Chondrocyte (in vitro differentiated cells): ENCODE data around the gene DHCR7. TPM values are rescaled to one million over a fixed set of nuclear protein-coding genes. Genes with fewer than 3 reads are reported as not detected.

Experiments used
- DNase-seq: peaks from one replicate; pipeline ENCODE4 v3.0.0; 2021; ENCODE audit warnings: mixed read lengths, low spot score
- H3K27ac Mint-ChIP-seq: one replicate; pipeline ENCODE4 v1.8.0; 2021; ENCODE audit warnings: mild to moderate bottlenecking, moderate library complexity, mixed read lengths; ENCODE audit not compliant: unreplicated experiment
- H3K27me3 Mint-ChIP-seq: 2 replicates; pipeline ENCODE4 v1.8.0; 2021; ENCODE audit warnings: low read depth, mixed read lengths
- H3K36me3 Mint-ChIP-seq: 2 replicates; pipeline ENCODE4 v1.8.0; 2021; ENCODE audit warnings: low read depth, mixed read lengths
- H3K4me1 Mint-ChIP-seq: 2 replicates; pipeline ENCODE4 v1.8.0; 2021; ENCODE audit warnings: low read depth, mild to moderate bottlenecking, mixed read lengths
- H3K4me3 Mint-ChIP-seq: one replicate; pipeline ENCODE4 v1.8.0; 2021; ENCODE audit warnings: mild to moderate bottlenecking, moderate library complexity, mixed read lengths; ENCODE audit not compliant: unreplicated experiment
- H3K9me3 Mint-ChIP-seq: 2 replicates; pipeline ENCODE4 v1.8.0; 2021; ENCODE audit warnings: low read depth, mixed read lengths
- total RNA-seq: library from RNA; stranded (reverse); gene quantifications from 3 replicates; pipeline ENCODE4 v1.2.1, GENCODE V29; 2021
- TF ChIP-seq, protein P1 (sequence below): fragments of 200-600 bp; sonication (generic); IDR thresholded peaks from 2 replicates; pipeline ENCODE4 v1.5.0; 2021; ENCODE audit warnings: antibody characterized with exemption, mild to moderate bottlenecking, moderate library complexity

DHCR7 gene
- total RNA-seq, 1 donor from 2014 or later, result 57.5 TPM

DNA sequence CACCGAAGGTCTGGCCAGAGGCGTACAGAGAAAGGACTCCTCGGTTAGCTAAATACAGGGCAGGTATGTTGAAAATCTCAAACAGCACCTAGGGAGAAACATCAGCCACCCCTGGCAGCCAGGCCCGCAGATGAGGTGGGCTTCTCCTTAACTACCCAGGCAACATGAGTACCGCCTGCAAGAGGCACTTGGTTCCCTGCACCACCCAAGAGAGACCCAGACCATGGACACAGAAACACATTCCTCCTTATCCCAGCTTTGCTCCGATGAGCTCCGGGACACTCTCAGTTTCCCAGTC, 53.0 kb downstream of the DHCR7 start:
- Mint-ChIP-seq H3K27ac (no peak overlapping the region), H3K36me3 (no peaks in the 10 kb centered on the region), H3K4me3 (no peak overlapping the region), H3K4me1 (no peaks in the 10 kb centered on the region), H3K27me3 (peaks cover 44% of the 10 kb centered on the region), H3K9me3 (no peaks in the 10 kb centered on the region)
- no peak for DNase-seq
- TF ChIP-seq, protein P1, sequence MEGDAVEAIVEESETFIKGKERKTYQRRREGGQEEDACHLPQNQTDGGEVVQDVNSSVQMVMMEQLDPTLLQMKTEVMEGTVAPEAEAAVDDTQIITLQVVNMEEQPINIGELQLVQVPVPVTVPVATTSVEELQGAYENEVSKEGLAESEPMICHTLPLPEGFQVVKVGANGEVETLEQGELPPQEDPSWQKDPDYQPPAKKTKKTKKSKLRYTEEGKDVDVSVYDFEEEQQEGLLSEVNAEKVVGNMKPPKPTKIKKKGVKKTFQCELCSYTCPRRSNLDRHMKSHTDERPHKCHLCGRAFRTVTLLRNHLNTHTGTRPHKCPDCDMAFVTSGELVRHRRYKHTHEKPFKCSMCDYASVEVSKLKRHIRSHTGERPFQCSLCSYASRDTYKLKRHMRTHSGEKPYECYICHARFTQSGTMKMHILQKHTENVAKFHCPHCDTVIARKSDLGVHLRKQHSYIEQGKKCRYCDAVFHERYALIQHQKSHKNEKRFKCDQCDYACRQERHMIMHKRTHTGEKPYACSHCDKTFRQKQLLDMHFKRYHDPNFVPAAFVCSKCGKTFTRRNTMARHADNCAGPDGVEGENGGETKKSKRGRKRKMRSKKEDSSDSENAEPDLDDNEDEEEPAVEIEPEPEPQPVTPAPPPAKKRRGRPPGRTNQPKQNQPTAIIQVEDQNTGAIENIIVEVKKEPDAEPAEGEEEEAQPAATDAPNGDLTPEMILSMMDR, result no peak

DNA sequence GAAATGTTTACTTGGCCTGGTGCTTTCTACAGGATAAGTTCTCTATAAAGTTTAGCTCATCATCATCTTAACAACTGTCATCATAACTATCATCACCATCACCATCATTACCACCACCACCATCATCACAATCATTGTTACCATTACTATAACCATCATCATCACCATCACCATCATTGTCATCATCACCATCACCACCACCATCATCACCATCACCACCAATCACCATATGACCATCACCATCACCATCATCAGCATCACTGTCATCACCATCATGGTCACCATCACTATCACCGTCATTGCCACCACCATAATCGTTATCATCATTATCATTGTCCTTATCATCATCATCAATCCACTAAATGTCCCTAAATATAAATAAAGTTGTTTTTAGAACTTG, 54.9 kb downstream of the DHCR7 start:
- H3K4me1 Mint-ChIP-seq, result no peaks in the 10 kb centered on the region
- H3K27me3 Mint-ChIP-seq, result peaks cover 59% of the 10 kb centered on the region
- H3K4me3 Mint-ChIP-seq, result no peak overlapping the region
- H3K27ac Mint-ChIP-seq, result no peak overlapping the region
- TF ChIP-seq, protein P1, result no peak
- no peak for DNase-seq
- H3K36me3 Mint-ChIP-seq, result peaks cover under 1% of the 10 kb centered on the region
- no peaks in the 10 kb centered on the region for H3K9me3 Mint-ChIP-seq

DNA sequence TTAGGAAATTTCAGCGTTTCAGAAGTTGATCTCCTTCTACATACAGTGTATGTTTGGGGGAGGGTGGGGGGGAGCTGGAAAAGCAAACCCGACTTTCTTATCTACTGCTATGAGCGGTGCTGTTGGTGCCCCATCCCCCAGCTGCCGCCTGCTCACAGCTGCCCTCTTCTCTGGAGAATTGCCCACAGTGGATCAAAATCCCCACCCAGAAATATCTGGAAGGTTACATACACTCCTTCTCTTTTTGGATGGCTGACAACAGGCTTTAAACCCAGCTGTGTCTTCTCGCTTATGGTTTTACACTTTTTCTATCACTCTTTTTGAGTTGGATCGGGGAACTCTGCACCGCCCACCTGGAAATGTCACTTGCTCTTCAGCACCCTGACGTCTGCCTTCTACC, 56.4 kb downstream of the DHCR7 start:
- no peak for DNase-seq
- TF ChIP-seq, protein P1, result no peak
- peaks cover 72% of the 10 kb centered on the region for H3K27me3 Mint-ChIP-seq
- H3K4me3 Mint-ChIP-seq, result no peak overlapping the region
- peaks cover 3% of the 10 kb centered on the region for H3K36me3 Mint-ChIP-seq
- H3K4me1 Mint-ChIP-seq, result no peaks in the 10 kb centered on the region
- no peak overlapping the region for H3K27ac Mint-ChIP-seq
- H3K9me3 Mint-ChIP-seq, result peaks cover 4% of the 10 kb centered on the region

DNA sequence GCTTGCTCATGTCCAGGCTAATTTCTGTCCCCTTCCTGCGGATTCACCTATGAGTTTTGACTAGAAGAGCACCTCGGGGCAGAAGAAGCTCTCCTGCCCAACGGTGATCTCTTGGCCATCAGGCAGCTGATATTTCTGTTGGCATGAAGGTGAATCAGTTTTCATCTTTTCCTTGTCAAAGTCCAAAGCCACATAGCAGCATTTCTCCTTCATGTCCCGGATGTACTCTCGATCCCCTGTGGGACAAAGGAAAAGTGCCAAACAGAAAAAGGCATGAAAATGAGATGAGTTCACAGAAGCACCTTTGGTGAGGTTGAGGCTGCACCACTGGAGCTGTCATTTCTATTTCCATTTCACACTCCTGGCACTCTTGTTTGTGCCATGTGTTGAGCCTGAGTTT, 56.8 kb downstream of the DHCR7 start:
- Mint-ChIP-seq H3K36me3 (peaks cover 3% of the 10 kb centered on the region), H3K4me1 (no peaks in the 10 kb centered on the region), H3K27me3 (peaks cover 72% of the 10 kb centered on the region), H3K27ac (no peak overlapping the region), H3K4me3 (no peak overlapping the region), H3K9me3 (peaks cover 4% of the 10 kb centered on the region)
- no peak for DNase-seq
- TF ChIP-seq, protein P1, result no peak

DNA sequence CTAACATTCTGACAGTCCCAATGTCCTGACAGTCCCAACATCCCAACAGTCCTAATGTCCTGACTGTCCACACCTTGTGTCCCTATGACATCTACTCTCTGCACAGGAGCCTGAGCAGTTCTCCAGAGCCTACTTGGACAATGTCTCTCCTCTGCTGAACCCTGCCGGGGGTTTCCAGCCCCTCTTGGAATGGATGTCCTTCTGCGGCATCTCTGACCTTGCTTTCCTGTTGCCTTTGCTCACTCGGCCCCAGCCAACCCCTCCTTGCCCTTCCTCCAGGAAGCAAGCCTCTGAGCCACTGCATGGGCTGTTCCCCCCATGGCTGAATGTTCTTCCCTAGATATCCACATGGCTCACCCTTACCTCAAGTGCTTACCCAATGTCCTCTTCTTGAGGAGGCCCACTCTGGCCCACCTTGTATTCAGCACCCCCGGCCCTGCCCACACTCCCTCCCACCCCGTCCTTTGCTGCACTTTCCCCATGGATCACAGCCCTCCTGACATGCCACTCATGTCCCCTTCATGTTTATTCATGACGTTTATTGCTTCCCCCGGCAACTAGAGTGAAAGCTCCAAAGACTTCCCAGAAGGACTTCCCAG, 59.5 kb downstream of the DHCR7 start:
- Mint-ChIP-seq H3K4me3 (no peak overlapping the region), H3K4me1 (no peaks in the 10 kb centered on the region), H3K9me3 (peaks cover 4% of the 10 kb centered on the region), H3K27me3 (peaks cover 69% of the 10 kb centered on the region), H3K27ac (no peak overlapping the region), H3K36me3 (peaks cover 3% of the 10 kb centered on the region)
- TF ChIP-seq, protein P1, result no peak
- no peak for DNase-seq
